ENCODE results near the gene NHERF2. TPM values are rescaled to one million over a fixed set of nuclear protein-coding genes. Genes with fewer than 3 reads are reported as not detected.
A peak's percentile ranks its signal among the peaks of the same experiment; 100 is the strongest.

The NHERF2 gene
- total and polyA plus RNA-seq, 9 donors: 6.3 to 118 (median 78.7) TPM

- DNase-seq: peak in 4 of 5 donors; percentile 57 to 75 (median 64)
- Histone ChIP-seq H3K36me3 (no peaks in the 10 kb centered on the region), H3K4me1 (ENCODE audit: insufficient read depth) (peaks cover 43% of the 10 kb centered on the region), H3K27me3 (no peaks in the 10 kb centered on the region), H3K9me3 (no peaks in the 10 kb centered on the region), H3K27ac (peak overlapping the region; percentile 57 to 75), H3K4me3 (no peak overlapping the region)
- intact Hi-C loops (cut with DNase I): no loop called here
- WGBS, 3 donors: 54 to 65% (median 64%) methylated on average over 10 to 22 of the region's 22 CpGs
- TF ChIP-seq EP300 (IDR thresholded peaks at IDR 0.05): no peak
Measured at GRCh38 chr16:2042171-2042985, 15.7 kb downstream of the NHERF2 start.

- WGBS, 3 donors: 75 to 84% (median 83%) methylated on average over 11 of the region's 11 CpGs
- Histone ChIP-seq H3K4me3 (no peak overlapping the region), H3K4me1 (ENCODE audit: insufficient read depth) (peaks cover 36% of the 10 kb centered on the region), H3K9me3 (no peaks in the 10 kb centered on the region), H3K36me3 (no peaks in the 10 kb centered on the region), H3K27ac (peak overlapping the region in 1 of 2 donors; percentile 32), H3K27me3 (no peaks in the 10 kb centered on the region)
- TF ChIP-seq POLR2A (IDR thresholded peaks at IDR 0.05) (no peak), EP300 (IDR thresholded peaks at IDR 0.05) (no peak)
- TF ChIP-seq, protein P1, sequence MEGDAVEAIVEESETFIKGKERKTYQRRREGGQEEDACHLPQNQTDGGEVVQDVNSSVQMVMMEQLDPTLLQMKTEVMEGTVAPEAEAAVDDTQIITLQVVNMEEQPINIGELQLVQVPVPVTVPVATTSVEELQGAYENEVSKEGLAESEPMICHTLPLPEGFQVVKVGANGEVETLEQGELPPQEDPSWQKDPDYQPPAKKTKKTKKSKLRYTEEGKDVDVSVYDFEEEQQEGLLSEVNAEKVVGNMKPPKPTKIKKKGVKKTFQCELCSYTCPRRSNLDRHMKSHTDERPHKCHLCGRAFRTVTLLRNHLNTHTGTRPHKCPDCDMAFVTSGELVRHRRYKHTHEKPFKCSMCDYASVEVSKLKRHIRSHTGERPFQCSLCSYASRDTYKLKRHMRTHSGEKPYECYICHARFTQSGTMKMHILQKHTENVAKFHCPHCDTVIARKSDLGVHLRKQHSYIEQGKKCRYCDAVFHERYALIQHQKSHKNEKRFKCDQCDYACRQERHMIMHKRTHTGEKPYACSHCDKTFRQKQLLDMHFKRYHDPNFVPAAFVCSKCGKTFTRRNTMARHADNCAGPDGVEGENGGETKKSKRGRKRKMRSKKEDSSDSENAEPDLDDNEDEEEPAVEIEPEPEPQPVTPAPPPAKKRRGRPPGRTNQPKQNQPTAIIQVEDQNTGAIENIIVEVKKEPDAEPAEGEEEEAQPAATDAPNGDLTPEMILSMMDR (IDR thresholded peaks at IDR 0.05): no peak
- no peak for DNase-seq
- intact Hi-C loops (cut with DNase I): no loop called here
Measured at GRCh38 chr16:2042986-2043666, 16.4 kb downstream of the NHERF2 start.

DNA sequence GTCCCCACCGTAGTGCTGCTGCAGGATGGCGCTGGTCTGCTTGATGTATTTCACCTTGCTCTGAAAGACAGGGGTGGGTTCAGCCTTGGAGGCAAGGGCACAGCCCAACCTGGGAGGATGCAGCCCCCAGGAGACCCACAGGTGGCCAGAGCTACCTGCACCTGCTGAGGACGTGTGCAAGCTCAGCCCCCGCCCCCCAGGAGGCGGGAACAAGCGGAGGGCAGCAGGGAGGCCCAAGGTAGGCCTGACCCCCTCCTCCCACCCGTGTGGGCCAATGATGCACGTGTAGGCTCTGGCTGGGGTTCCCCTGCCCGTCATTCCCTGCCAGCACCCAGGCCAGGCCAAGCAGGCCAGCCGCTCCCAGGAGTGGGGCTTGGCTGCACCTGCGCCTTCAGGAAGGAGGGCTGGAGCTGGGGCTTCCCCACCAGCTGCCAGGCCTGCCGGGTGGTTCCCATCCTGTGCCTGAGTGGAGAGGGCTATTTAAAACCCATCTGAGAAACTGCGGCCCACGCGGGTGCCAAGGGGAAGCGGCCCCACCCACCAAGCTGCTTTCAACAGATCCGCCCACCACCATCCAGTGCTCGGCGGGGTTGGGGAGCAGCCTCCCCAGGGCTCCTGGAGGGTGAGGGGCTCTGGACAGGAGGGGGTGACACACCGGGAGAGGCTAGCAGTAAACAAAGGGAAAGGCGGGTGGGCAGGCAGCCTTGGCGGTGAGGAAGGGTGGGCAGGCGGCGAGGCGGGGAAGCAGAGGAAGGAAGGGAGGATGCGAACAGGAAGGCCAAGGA lies 17.2 kb downstream of the NHERF2 start:
- TF ChIP-seq EP300 (IDR thresholded peaks at IDR 0.05): no peak
- TF ChIP-seq, protein P1 (IDR thresholded peaks at IDR 0.05): no peak
- TF ChIP-seq POLR2A (IDR thresholded peaks at IDR 0.05): no peak
- Histone ChIP-seq H3K27me3 (no peaks in the 10 kb centered on the region), H3K9me3 (no peaks in the 10 kb centered on the region), H3K27ac (peak overlapping the region in 1 of 2 donors; percentile 32), H3K36me3 (no peaks in the 10 kb centered on the region), H3K4me1 (ENCODE audit: insufficient read depth) (peaks cover 34% of the 10 kb centered on the region), H3K4me3 (no peak overlapping the region)
- intact Hi-C loops (cut with DNase I): no loop called here
- 73 to 83% (median 75%) methylated on average over 24 to 26 of the region's 26 CpGs for WGBS, 3 donors
- DNase-seq: no peak

- DNase-seq: no peak
- H3K36me3 ChIP-seq: no peaks in the 10 kb centered on the region
- H3K4me3 ChIP-seq: no peak overlapping the region
- intact Hi-C loops (cut with DNase I): no loop called here
- H3K27ac ChIP-seq: no peak overlapping the region
- no peaks in the 10 kb centered on the region for H3K27me3 ChIP-seq
- no peaks in the 10 kb centered on the region for H3K9me3 ChIP-seq
- WGBS, 3 donors: 85 to 95% (median 93%) methylated on average over 22 of the region's 22 CpGs
- H3K4me1 ChIP-seq (ENCODE audit: insufficient read depth): peaks cover 31% of the 10 kb centered on the region
- TF ChIP-seq EP300 (IDR thresholded peaks at IDR 0.05) (no peak), POLR2A (IDR thresholded peaks at IDR 0.05) (no peak)
- TF ChIP-seq, protein P1 (IDR thresholded peaks at IDR 0.05): no peak
Measured at GRCh38 chr16:2044541-2044940, 17.8 kb downstream of the NHERF2 start.
